HG02588 (cell line): Measurements from ENCODE around the gene TSPAN11.

Experiments used
- ATAC-seq: cut with Tn5 transposase; IDR thresholded peaks from one replicate; pipeline ENCODE4 v1.9.1; 2021; ENCODE audit warnings: mild to moderate bottlenecking, moderate library complexity; ENCODE audit not compliant: unreplicated experiment

The TSPAN11 gene

GRCh38 chr12:31037931-31038330 is 111.4 kb downstream of the TSPAN11 start:
- no peak for ATAC-seq

GRCh38 chr12:31041033-31041564 is 114.6 kb downstream of the TSPAN11 start:
- ATAC-seq: no peak
